HepG2 (cell line): Measurements from ENCODE around the gene DAAM2. TPM values are rescaled to one million over a fixed set of nuclear protein-coding genes. Genes with fewer than 3 reads are reported as not detected.

Source experiments
- ATAC-seq: fragments of 200-7000 bp; cut with Tn5 transposase; 3 replicates; pipeline ENCODE4 v1.9.1; 2020; ENCODE audit warnings: mild to moderate bottlenecking, moderate library complexity
- BruUV-seq: library from RNA; stranded (reverse); fragments of 400-500 nt; replicated peaks from 2 replicates; lab custom pipeline; 2021; lab: Mats Ljungman, UMichigan
- CTCF ChIA-PET: fragments of 300-600 bp; formaldehyde crosslinking; extraction: SDS; loops from one replicate; lab custom pipeline; 2021; ENCODE audit warnings: low total read pairs, inconsistent platforms, low intra/inter-chr PET ratio; lab: Yijun Ruan, JAX
- POLR2A ChIA-PET: fragments of 350-600 bp; sonication (Branson Sonifier 250); formaldehyde crosslinking; loops from one replicate; lab custom pipeline; 2020; ENCODE audit warnings: antibody characterized with exemption, inconsistent platforms; lab: Yijun Ruan, JAX
- DNase-seq: peaks from one replicate; pipeline ENCODE4 v3.0.0-alpha.2; 2015; ENCODE audit warnings: low spot score
- FAIRE-seq: peaks from 3 replicates; lab custom pipeline; 2011; peaks lifted over from hg19 to GRCh38; lab: Jason Lieb, UNC
- H2AFZ ChIP-seq: one replicate; pipeline ENCODE4 v1.6.1; 2011; ENCODE audit warnings: low read length, inconsistent platforms
- H3K27ac ChIP-seq: fragments of 300-600 bp; 3 replicates; pipeline ENCODE4 v1.8.0; 2011; ENCODE audit warnings: mixed run types, mild to moderate bottlenecking, mixed read lengths, low read length, inconsistent platforms; ENCODE audit not compliant: insufficient read depth; ENCODE audit errors: extremely low read length
- H3K27me3 ChIP-seq, 2 experiments: fragments of 200-600 bp in 1 of 2; 2 replicates in 1 of 2; 3 replicates in 1 of 2; pipeline versions ENCODE4 v1.6.0 to v1.8.0; 2011; ENCODE audit warnings: low read length in 2 of 2, mild to moderate bottlenecking in 2 of 2, moderate library complexity in 2 of 2, inconsistent platforms in 1 of 2; ENCODE audit not compliant: insufficient read depth in 2 of 2, control insufficient read depth in 1 of 2
- H3K36me3 ChIP-seq, 2 experiments: fragments of 200-600 bp in 1 of 2; replicated peaks in 1 of 2; 2 replicates in 1 of 2; 3 replicates in 1 of 2; pipeline versions ENCODE4 v1.5.1 to v1.8.0; 2011; ENCODE audit warnings: low read length in 2 of 2, inconsistent platforms in 1 of 2; ENCODE audit not compliant: insufficient read depth in 2 of 2, control insufficient read depth in 1 of 2
- H3K4me1 ChIP-seq: 2 replicates; pipeline ENCODE4 v1.5.1; 2012; ENCODE audit warnings: low read length, inconsistent platforms; ENCODE audit not compliant: insufficient read depth
- H3K4me2 ChIP-seq: 2 replicates; pipeline ENCODE4 v1.6.0; 2011; ENCODE audit warnings: low read depth, low read length, inconsistent platforms
- H3K4me3 ChIP-seq, 3 experiments: fragments of 200-600 bp in 1 of 3; sonication (generic), shearing (Covaris generic) in 1 of 3; replicated peaks in 1 of 3; 2 replicates each; pipeline ENCODE4 v1.5.1; 2011 to 2016; ENCODE audit warnings: low read length in 3 of 3, inconsistent platforms in 2 of 3, low read depth in 2 of 3, mild to moderate bottlenecking in 2 of 3, control low read depth in 1 of 3, mixed read lengths in 1 of 3; ENCODE audit not compliant: insufficient read depth in 1 of 3
- H3K79me2 ChIP-seq: one replicate; pipeline ENCODE4 v1.6.1; 2011; ENCODE audit warnings: low read length, inconsistent platforms; ENCODE audit not compliant: insufficient read depth
- H3K9ac ChIP-seq: 2 replicates; pipeline ENCODE4 v1.6.0; 2011; ENCODE audit warnings: mild to moderate bottlenecking, low read depth, low read length, inconsistent platforms; ENCODE audit not compliant: insufficient read depth
- H3K9me3 ChIP-seq: 2 replicates; pipeline ENCODE4 v1.5.1; 2012; ENCODE audit warnings: mild to moderate bottlenecking, low read length
- H4K20me1 ChIP-seq: 2 replicates; pipeline ENCODE4 v1.6.0; 2011; ENCODE audit warnings: inconsistent platforms, mild to moderate bottlenecking, low read length, moderate library complexity; ENCODE audit not compliant: insufficient read depth
- AKAP8 ChIP-seq: sonication (generic); formaldehyde crosslinking; IDR thresholded peaks from 2 replicates; pipeline ENCODE4 v1.5.1; 2020; ENCODE audit warnings: mild to moderate bottlenecking, missing genetic modification reagents
- ATF7 ChIP-seq, 2 experiments: fragments of 450-650 bp in 1 of 2; sonication (generic) in 1 of 2; formaldehyde crosslinking in 1 of 2; IDR thresholded peaks; 2 replicates each; pipeline versions ENCODE4 v1.4.0 to v1.6.1; 2016 to 2020; ENCODE audit warnings: antibody characterized with exemption in 1 of 2, mild to moderate bottlenecking in 1 of 2, missing genetic modification reagents in 1 of 2
- ATM ChIP-seq: fragments of 450-650 bp; IDR thresholded peaks from 2 replicates; pipeline ENCODE4 v1.7.1; 2017; ENCODE audit warnings: mild to moderate bottlenecking, borderline replicate concordance
- CCDC6 ChIP-seq: sonication (generic); formaldehyde crosslinking; IDR thresholded peaks from 2 replicates; pipeline ENCODE4 v1.8.1; 2022; ENCODE audit warnings: mild to moderate bottlenecking, missing genetic modification reagents, moderate library complexity
- FOXJ3 ChIP-seq: sonication (generic); formaldehyde crosslinking; IDR thresholded peaks from 2 replicates; pipeline ENCODE4 v1.4.0; 2020; ENCODE audit warnings: missing genetic modification reagents, mild to moderate bottlenecking, borderline replicate concordance
- JDP2 ChIP-seq: sonication (generic); formaldehyde crosslinking; IDR thresholded peaks from 2 replicates; pipeline ENCODE4 v1.8.1; 2022; ENCODE audit warnings: missing genetic modification reagents, borderline replicate concordance
- KDM3A ChIP-seq: IDR thresholded peaks from 2 replicates; pipeline ENCODE4 v1.6.1; 2018; ENCODE audit warnings: low read depth, missing compliant biosample characterization
- MAFG ChIP-seq: sonication (generic); formaldehyde crosslinking; IDR thresholded peaks from 2 replicates; pipeline ENCODE4 v1.5.1; 2020; ENCODE audit warnings: mild to moderate bottlenecking, missing genetic modification reagents
- RXRB ChIP-seq: IDR thresholded peaks from 2 replicates; pipeline ENCODE4 v1.6.1; 2016; ENCODE audit warnings: borderline replicate concordance, missing genetic modification reagents, missing compliant biosample characterization
- SAFB2 ChIP-seq: sonication (generic); formaldehyde crosslinking; IDR thresholded peaks from 2 replicates; pipeline ENCODE4 v1.5.1; 2020; ENCODE audit warnings: missing genetic modification reagents, low read depth, mild to moderate bottlenecking, borderline replicate concordance
- SIN3B ChIP-seq: fragments of 150-350 bp; IDR thresholded peaks from 2 replicates; pipeline ENCODE4 v1.6.1; 2014; ENCODE audit warnings: low read length
- TAF1 ChIP-seq: sonication (generic); formaldehyde crosslinking; IDR thresholded peaks from 2 replicates; pipeline ENCODE4 v1.4.0; 2020; ENCODE audit warnings: missing genetic modification reagents
- ZNF180 ChIP-seq: sonication (generic); formaldehyde crosslinking; IDR thresholded peaks from 2 replicates; pipeline ENCODE4 v1.4.0; 2020; ENCODE audit warnings: low read depth, missing genetic modification reagents, borderline replicate concordance
- ZNF33B ChIP-seq: sonication (generic); formaldehyde crosslinking; IDR thresholded peaks from 2 replicates; pipeline ENCODE4 v1.5.1; 2020; ENCODE audit warnings: mild to moderate bottlenecking, missing genetic modification reagents
- WGBS: methylation state at CpG from one replicate; pipeline ENCODE4 v1.1.6; 2017; ENCODE audit warnings: low lambda C conversion rate; 5-methylcytosine and 5-hydroxymethylcytosine counted together
- in situ Hi-C: cut with HindIII; loops from 2 replicates; pipeline ENCODE4 v1.10.0; 2017; ENCODE audit warnings: low pct_unique_long_range_greater_than_20kb; ENCODE audit not compliant: extremely low pct_ligation_motif_present
- intact Hi-C: fragments of 100-400 bp; cut with micrococcal nuclease; formaldehyde crosslinking; loops from one replicate; pipeline ENCODE4 v1.10.0; 2022; ENCODE audit not compliant: unreplicated experiment
- polyA plus RNA-seq, 8 experiments: library from polyadenylated mRNA; depleted of rRNA in 3 of 8; stranded (reverse) in 7 of 8; unstranded in 1 of 8; fragments of >200 nt; fragmentation: Illumina TruSeq in 4 of 8; extraction: Trizol in 4 of 8; gene quantifications; 2 replicates each; pipeline versions ENCODE4 v1.2.1 to v1.2.3, GENCODE V29; 2011 to 2016; ENCODE audit warnings: low read depth in 4 of 8, missing spikeins in 1 of 8, mixed read lengths in 1 of 8; ENCODE audit not compliant: insufficient read depth in 1 of 8
- total RNA-seq, 5 experiments: library from RNA; depleted of rRNA; stranded (reverse); fragments of >200 nt; fragmentation: Illumina TruSeq; extraction: Trizol; gene quantifications; 2 replicates each; pipeline ENCODE4 v1.2.3, GENCODE V29; 2016; ENCODE audit warnings: low read depth in 1 of 5
- TF ChIP-seq, protein P1 (sequence below): sonication (generic); formaldehyde crosslinking; IDR thresholded peaks from 2 replicates; pipeline ENCODE4 v1.5.1; 2020; ENCODE audit warnings: mild to moderate bottlenecking, missing genetic modification reagents, moderate library complexity
- TF ChIP-seq, protein P2 (sequence below): IDR thresholded peaks from 2 replicates; pipeline ENCODE4 v1.6.1; 2018; ENCODE audit warnings: missing genetic modification reagents

DAAM2 gene
- total and polyA plus RNA-seq, 2 of the 13 experiments (the other 11 are each of a cell fraction or from before 2014, with no cell fraction given), result 0.01 TPM; not detected in 1

DNA sequence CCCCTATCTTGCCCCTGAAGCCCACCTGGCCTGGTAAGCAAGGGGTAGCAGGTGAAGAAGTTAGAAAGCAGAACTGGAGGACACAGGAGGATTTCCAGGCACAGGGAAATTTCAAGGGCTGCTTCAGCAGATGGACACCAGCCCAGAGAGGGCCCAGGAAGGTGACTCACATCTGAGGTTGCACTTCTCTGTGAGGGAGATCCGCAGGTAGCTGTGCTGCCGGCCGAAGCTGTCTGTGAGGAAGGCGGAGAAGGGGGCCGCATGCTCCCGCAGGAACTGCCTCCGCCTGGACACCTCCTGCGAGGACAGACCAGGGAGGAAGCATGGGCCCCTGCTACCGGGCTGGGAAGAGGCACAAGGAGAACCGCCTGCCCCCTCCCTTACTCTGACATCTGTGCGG lies 135.0 kb downstream of the DAAM2 start:
- Histone ChIP-seq H3K4me2 (no peak overlapping the region), H3K27me3 (no peaks in the 10 kb centered on the region), H3K79me2 (no peaks in the 10 kb centered on the region), H2AFZ (no peak overlapping the region), H3K36me3 (peaks cover 7 to 10% of the 10 kb centered on the region in 2 experiments; a peak in 3 of 5 replicates), H3K9me3 (no peaks in the 10 kb centered on the region), H4K20me1 (no peaks in the 10 kb centered on the region), H3K4me1 (peaks cover 13% of the 10 kb centered on the region), H3K9ac (no peak overlapping the region), H3K4me3 (no peak overlapping the region), H3K27ac (no peak overlapping the region)
- POLR2A ChIA-PET, result no interaction called here
- WGBS, result 88% methylated on average over 10 of the region's 11 CpGs
- intact Hi-C loops (no loop called here), in situ Hi-C loops (no loop called here)
- BruUV-seq, result no TSS peak
- FAIRE-seq (no peak), ATAC-seq (peak; percentile 47), DNase-seq (no peak)
- CTCF ChIA-PET, result no interaction called here
- TF ChIP-seq SAFB2 (CRISPR knock-in tag) (no peak), ZNF33B (CRISPR knock-in tag) (no peak), FOXJ3 (CRISPR knock-in tag) (no peak), JDP2 (CRISPR knock-in tag) (no peak), AKAP8 (CRISPR knock-in tag) (no peak), ZNF180 (CRISPR knock-in tag) (no peak), MAFG (no peak), ATM (no peak), SIN3B (no peak), RXRB (CRISPR knock-in tag) (no peak), CCDC6 (CRISPR knock-in tag) (no peak), TAF1 (CRISPR knock-in tag) (no peak), KDM3A (CRISPR knock-in tag) (no peak), ATF7 (IDR thresholded peaks at IDR 0.05) (no peak), ATF7 (CRISPR knock-in tag; IDR thresholded peaks at IDR 0.05) (no peak)
- TF ChIP-seq, protein P1, sequence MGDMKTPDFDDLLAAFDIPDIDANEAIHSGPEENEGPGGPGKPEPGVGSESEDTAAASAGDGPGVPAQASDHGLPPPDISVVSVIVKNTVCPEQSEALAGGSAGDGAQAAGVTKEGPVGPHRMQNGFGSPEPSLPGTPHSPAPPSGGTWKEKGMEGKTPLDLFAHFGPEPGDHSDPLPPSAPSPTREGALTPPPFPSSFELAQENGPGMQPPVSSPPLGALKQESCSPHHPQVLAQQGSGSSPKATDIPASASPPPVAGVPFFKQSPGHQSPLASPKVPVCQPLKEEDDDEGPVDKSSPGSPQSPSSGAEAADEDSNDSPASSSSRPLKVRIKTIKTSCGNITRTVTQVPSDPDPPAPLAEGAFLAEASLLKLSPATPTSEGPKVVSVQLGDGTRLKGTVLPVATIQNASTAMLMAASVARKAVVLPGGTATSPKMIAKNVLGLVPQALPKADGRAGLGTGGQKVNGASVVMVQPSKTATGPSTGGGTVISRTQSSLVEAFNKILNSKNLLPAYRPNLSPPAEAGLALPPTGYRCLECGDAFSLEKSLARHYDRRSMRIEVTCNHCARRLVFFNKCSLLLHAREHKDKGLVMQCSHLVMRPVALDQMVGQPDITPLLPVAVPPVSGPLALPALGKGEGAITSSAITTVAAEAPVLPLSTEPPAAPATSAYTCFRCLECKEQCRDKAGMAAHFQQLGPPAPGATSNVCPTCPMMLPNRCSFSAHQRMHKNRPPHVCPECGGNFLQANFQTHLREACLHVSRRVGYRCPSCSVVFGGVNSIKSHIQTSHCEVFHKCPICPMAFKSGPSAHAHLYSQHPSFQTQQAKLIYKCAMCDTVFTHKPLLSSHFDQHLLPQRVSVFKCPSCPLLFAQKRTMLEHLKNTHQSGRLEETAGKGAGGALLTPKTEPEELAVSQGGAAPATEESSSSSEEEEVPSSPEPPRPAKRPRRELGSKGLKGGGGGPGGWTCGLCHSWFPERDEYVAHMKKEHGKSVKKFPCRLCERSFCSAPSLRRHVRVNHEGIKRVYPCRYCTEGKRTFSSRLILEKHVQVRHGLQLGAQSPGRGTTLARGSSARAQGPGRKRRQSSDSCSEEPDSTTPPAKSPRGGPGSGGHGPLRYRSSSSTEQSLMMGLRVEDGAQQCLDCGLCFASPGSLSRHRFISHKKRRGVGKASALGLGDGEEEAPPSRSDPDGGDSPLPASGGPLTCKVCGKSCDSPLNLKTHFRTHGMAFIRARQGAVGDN (CRISPR knock-in tag), result no peak
- TF ChIP-seq, protein P2, sequence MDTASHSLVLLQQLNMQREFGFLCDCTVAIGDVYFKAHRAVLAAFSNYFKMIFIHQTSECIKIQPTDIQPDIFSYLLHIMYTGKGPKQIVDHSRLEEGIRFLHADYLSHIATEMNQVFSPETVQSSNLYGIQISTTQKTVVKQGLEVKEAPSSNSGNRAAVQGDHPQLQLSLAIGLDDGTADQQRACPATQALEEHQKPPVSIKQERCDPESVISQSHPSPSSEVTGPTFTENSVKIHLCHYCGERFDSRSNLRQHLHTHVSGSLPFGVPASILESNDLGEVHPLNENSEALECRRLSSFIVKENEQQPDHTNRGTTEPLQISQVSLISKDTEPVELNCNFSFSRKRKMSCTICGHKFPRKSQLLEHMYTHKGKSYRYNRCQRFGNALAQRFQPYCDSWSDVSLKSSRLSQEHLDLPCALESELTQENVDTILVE, result no peak
